NCI-H345 treated with DMSO at 0.1 percent for 48 hours (cell line): ENCODE measurements around the gene CEP19.

ENCODE experiments used
- DNase-seq: peaks from one replicate; lab custom pipeline; 2025; ENCODE audit not compliant: unreplicated experiment; lab: John Stamatoyannopoulos, UW

CEP19 gene

GRCh38 chr3:196667056-196667825 is 44.8 kb downstream of the CEP19 start:
- no peak for DNase-seq

DNA sequence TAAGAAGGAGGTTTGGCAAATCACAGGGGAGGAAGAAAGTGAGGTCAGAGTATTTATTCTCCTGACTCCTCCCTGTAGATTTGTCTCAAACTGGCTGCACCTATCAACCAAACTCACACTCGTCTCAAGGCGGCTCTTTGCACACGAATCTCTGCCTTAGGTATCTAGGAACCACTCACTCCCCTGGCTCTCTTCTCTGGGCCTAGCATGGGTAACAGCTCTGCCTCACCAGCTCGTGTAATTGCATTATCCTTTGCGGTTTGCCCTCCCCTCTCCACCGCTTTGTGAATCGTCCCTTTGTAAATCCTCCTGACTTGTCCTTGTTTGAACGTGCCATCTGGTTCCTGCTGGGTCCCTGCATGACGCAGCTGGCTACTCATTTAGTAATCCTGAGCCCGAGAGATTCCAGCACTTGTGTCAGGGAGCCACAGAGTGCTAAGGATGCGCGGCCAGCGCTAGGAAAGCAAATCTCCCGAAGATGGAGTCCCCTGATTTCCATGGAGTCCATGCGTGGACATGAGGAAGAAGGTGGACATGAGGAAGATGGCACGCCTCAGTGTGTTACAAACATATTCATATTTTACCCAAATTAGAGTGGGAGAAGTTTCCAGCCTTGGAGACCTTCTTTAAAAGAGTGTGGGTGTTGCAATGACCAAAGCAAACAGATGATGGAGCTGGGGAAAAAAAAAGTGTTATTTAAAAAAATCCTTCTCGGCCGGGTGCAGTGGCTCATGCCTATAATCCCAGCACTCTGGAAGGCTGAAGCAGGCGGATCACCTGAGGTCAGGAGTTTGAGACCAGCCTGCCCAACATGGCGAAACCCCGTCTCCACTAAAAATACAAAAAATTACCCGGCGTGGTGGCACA is 45.8 kb downstream of the CEP19 start:
- DNase-seq, result peak; percentile 94

DNA sequence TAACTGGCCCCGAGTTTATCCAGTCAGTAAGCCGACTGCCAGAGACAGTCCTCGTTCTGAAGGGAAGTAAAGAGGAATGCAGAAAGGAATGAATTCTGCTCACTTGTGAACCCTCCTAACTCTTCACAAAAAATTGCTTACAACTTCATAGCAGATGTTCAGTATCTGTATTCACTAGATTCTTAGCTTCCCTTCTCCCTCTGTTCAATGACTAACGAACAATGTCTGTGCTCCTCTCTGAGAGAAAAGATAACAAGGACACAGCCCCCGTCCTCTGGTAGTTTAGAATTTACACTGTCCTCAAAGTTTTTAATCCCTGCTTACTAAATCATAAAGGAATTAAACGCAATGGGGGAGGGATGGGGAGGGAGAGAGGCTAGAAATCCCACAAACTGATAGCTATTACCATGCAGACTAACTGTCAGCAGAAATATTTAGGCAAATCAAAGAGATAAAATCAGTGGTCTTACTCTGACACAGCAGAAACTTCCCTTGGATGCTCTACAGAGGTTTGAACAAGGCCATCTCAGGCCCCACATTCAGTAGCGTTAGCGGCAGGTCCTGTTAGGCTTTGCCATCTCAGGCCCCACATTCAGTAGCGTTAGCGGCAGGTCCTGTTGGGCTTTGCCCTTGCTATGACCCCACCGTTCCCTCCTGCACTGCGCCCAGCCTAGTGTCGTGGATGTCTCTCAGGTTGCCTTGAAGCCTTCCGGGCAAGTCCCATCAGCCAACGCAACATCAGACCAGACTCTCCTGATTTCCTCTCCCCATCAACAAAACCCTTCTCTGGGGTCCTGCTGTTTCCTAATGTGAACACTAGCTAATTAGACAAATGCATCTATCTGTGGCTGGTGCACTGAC is 49.1 kb downstream of the CEP19 start:
- DNase-seq, result no peak

DNA sequence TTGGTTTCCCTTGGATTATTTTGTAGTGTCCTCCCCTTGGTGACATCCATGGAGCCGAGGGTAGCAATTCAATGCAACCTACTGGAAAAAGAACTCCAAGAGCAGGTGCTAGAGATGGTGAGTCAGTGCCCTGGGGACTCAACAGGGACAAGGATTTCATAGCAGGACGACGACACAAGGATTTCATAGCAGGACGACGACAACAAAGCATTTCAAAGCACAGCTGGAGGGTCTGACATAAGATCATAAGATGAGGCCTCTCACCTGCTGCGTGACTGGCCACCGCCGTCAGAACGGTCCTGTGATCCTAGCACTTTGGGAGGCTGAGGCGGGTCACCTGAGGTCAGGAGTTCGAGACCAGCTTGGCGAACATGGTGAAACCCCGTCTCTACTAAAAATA is 50.0 kb downstream of the CEP19 start:
- DNase-seq, result peak; percentile 82

DNA sequence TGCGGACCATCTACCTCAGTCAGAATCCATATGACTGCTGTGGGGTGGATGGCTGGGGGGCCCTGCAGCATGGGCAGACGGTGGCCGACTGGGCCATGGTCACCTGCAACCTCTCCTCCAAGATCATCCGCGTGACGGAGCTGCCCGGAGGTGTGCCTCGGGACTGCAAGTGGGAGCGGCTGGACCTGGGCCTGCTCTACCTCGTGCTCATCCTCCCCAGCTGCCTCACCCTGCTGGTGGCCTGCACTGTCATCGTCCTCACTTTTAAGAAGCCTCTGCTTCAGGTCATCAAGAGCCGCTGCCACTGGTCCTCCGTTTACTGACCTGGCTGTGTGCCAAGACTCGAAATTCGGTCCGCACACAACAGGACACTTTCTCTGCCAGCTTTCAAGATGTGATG is 50.6 kb downstream of the CEP19 start:
- DNase-seq, result no peak

DNA sequence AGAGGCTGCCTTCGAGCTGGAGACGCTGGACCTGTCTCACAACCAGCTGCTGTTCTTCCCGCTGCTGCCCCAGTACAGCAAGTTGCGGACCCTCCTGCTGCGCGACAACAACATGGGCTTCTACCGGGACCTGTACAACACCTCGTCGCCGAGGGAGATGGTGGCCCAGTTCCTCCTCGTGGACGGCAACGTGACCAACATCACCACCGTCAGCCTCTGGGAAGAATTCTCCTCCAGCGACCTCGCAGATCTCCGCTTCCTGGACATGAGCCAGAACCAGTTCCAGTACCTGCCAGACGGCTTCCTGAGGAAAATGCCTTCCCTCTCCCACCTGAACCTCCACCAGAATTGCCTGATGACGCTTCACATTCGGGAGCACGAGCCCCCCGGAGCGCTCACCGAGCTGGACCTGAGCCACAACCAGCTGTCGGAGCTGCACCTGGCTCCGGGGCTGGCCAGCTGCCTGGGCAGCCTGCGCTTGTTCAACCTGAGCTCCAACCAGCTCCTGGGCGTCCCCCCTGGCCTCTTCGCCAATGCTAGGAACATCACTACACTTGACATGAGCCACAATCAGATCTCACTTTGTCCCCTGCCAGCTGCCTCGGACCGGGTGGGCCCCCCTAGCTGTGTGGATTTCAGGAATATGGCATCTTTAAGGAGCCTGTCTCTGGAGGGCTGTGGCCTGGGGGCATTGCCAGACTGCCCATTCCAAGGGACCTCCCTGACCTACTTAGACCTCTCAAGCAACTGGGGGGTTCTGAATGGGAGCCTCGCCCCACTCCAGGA is 51.5 kb downstream of the CEP19 start:
- peak; percentile 59 for DNase-seq

GRCh38 chr3:196659901-196660351 is 52.1 kb downstream of the CEP19 start:
- DNase-seq, result no peak
